ENCODE measurements around the gene CLMN. TPM values are rescaled to one million over a fixed set of nuclear protein-coding genes. Genes with fewer than 3 reads are reported as not detected.

CLMN gene
- total and polyA plus RNA-seq, 2 of the 4 experiments (the other 2 are of a cell fraction) = 0.10 to 0.18 TPM

- POLR2A ChIA-PET (ENCODE audit: unreplicated experiment) = no interaction called here
- intact Hi-C loops (cut with micrococcal nuclease) = no loop called here
- TF ChIP-seq SMC3 (IDR thresholded peaks at IDR 0.05; ENCODE audit: low read depth, low read length) = no peak
- Histone ChIP-seq H3K27ac (ENCODE audit: insufficient read depth, low read length) (no peak overlapping the region), H2AFZ (replicated peaks; ENCODE audit: low read length, poor library complexity) (no peak overlapping the region), H4K8ac (ENCODE audit: low read depth in 2 of 2, low read length in 2 of 2) (no peak overlapping the region), H2AK5ac (ENCODE audit: low read depth, low read length) (no peak overlapping the region), H2BK5ac (ENCODE audit: low read depth, low read length, poor library complexity, severe bottlenecking) (no peak overlapping the region), H4K20me1 (ENCODE audit: insufficient read depth, low read length) (no peaks in the 10 kb centered on the region), H3K4me1 (ENCODE audit: control insufficient read depth, insufficient read depth, low read length) (no peaks in the 10 kb centered on the region), H2BK120ac (ENCODE audit: low read depth, low read length) (no peak overlapping the region), H4K5ac (ENCODE audit: low read depth, low read length) (no peak overlapping the region), H3K18ac (ENCODE audit: low read depth, low read length) (no peak overlapping the region), H2AK9ac (replicated peaks; ENCODE audit: low read depth, low read length, poor library complexity) (no peak overlapping the region), H3K56ac (ENCODE audit: extremely low read depth, insufficient read depth, low read length) (no peak overlapping the region), H3K9ac (ENCODE audit: low read depth, low read length) (no peak overlapping the region), H3K4me3 (ENCODE audit: insufficient read depth, low read depth, low read length) (no peak overlapping the region), H3K14ac (replicated peaks; ENCODE audit: low read depth, low read length) (no peak overlapping the region), H4K91ac (ENCODE audit: insufficient read depth, low read depth, low read length) (no peak overlapping the region), H3K79me1 (ENCODE audit: low read depth in 1 of 2, low read length in 2 of 2) (no peaks in the 10 kb centered on the region), H3K27me3 (ENCODE audit: control insufficient read depth, insufficient read depth, low read length) (no peaks in the 10 kb centered on the region; the same call in 1 of the 2 replicates), H3K9me1 (ENCODE audit: insufficient read depth, low read length) (no peaks in the 10 kb centered on the region), H3K23ac (ENCODE audit: low read depth, low read length) (no peak overlapping the region), H2BK15ac (ENCODE audit: low read depth, low read length) (no peak overlapping the region), H2BK20ac (ENCODE audit: low read depth, low read length) (no peak overlapping the region), H3K4ac (ENCODE audit: low read depth, low read length) (no peak overlapping the region), H3K4me2 (ENCODE audit: low read depth, low read length) (no peak overlapping the region), H3K36me3 (ENCODE audit: control insufficient read depth, insufficient read depth, low read length) (no peaks in the 10 kb centered on the region), H3K9me3 (ENCODE audit: control insufficient read depth, insufficient read depth, low read length) (no peaks in the 10 kb centered on the region)
- CTCF ChIA-PET = interaction anchor here (0.6 to 1.4 kb wide), 2 partner anchors 13 to 275 kb away, joined by 4 read pairs; no protein-coding TSS in a partner anchor
- no TSS peak for BruUV-seq (replicated peaks)
- dilution Hi-C loops (cut with HindIII; ENCODE audit: low sequenced_read_pairs, unreplicated experiment) = no loop called here
- no CpG with 5 or more reads among the region's 5 CpGs for WGBS, 2 experiments (ENCODE audit: extremely low coverage in 2 of 2, insufficient read length in 1 of 2)
- in situ Hi-C loops (cut with MboI; ENCODE audit: low sequenced_read_pairs) = no loop called here
- ATAC-seq (ENCODE audit: low read depth) = no peak
- no peak for DNase-seq
Measured at GRCh38 chr14:95352481-95352880, 32.8 kb upstream of the CLMN start.

All from IMR-90 (cell line).